Mesenchymal stem cell (in vitro differentiated cells and primary cell): ENCODE data around the gene KRTAP12-1. TPM values are rescaled to one million over a fixed set of nuclear protein-coding genes. Genes with fewer than 3 reads are reported as not detected.

Experiments
- DNase-seq: peaks from one replicate; pipeline ENCODE4 v3.0.0-alpha.2; 2013
- H2AFZ ChIP-seq: one replicate; pipeline ENCODE4 v1.6.1; 2013; ENCODE audit warnings: low read depth, mild to moderate bottlenecking, control low read depth, inconsistent platforms, low read length, moderate library complexity
- H2AK5ac ChIP-seq: 2 replicates; pipeline ENCODE4 v1.6.1; 2013; ENCODE audit warnings: low read length, moderate library complexity, mild to moderate bottlenecking, inconsistent platforms; ENCODE audit not compliant: severe bottlenecking
- H2BK120ac ChIP-seq: one replicate; pipeline ENCODE4 v1.6.1; 2013; ENCODE audit warnings: low read depth, mild to moderate bottlenecking, inconsistent platforms, low read length, moderate library complexity
- H2BK12ac ChIP-seq, 2 experiments: one replicate each; pipeline ENCODE4 v1.6.1; 2013; ENCODE audit warnings: inconsistent platforms in 2 of 2, low read length in 2 of 2, mild to moderate bottlenecking in 2 of 2, moderate library complexity in 2 of 2, control low read depth in 1 of 2
- H2BK15ac ChIP-seq: one replicate; pipeline ENCODE4 v1.6.1; 2013; ENCODE audit warnings: mild to moderate bottlenecking, low read depth, inconsistent platforms; ENCODE audit not compliant: poor library complexity, severe bottlenecking
- H2BK5ac ChIP-seq: 2 replicates; pipeline ENCODE4 v1.6.1; 2013; ENCODE audit warnings: low read depth, mild to moderate bottlenecking, low read length, control low read depth, inconsistent platforms; ENCODE audit not compliant: poor library complexity, severe bottlenecking
- H3K14ac ChIP-seq, 2 experiments: one replicate each; pipeline ENCODE4 v1.6.1; 2013; ENCODE audit warnings: inconsistent platforms in 2 of 2, low read length in 2 of 2, control low read depth in 1 of 2, mild to moderate bottlenecking in 1 of 2, moderate library complexity in 1 of 2
- H3K18ac ChIP-seq, 2 experiments: one replicate each; pipeline ENCODE4 v1.6.1; 2013; ENCODE audit warnings: inconsistent platforms in 2 of 2, low read length in 2 of 2, control low read depth in 1 of 2, low read depth in 1 of 2, mild to moderate bottlenecking in 1 of 2
- H3K23ac ChIP-seq, 2 experiments: one replicate each; pipeline ENCODE4 v1.6.1; 2013; ENCODE audit warnings: inconsistent platforms in 2 of 2, low read length in 2 of 2, mild to moderate bottlenecking in 2 of 2, moderate library complexity in 2 of 2, control low read depth in 1 of 2
- H3K27ac ChIP-seq: 2 replicates; pipeline ENCODE4 v1.5.1; 2013; ENCODE audit warnings: mild to moderate bottlenecking, moderate library complexity, low read length, control low read depth, inconsistent platforms; ENCODE audit not compliant: poor library complexity, severe bottlenecking
- H3K27me3 ChIP-seq, 2 experiments: 2 replicates each; pipeline versions ENCODE4 v1.6.1 to v1.7.0; 2013; ENCODE audit warnings: low read length in 2 of 2, mild to moderate bottlenecking in 2 of 2, moderate library complexity in 2 of 2, control low read depth in 1 of 2, inconsistent platforms in 1 of 2; ENCODE audit not compliant: control insufficient read depth in 1 of 2, insufficient read depth in 1 of 2
- H3K36me3 ChIP-seq, 2 experiments: 2 replicates each; pipeline versions ENCODE4 v1.6.1 to v1.7.0; 2013; ENCODE audit warnings: low read length in 2 of 2, control low read depth in 1 of 2, inconsistent platforms in 1 of 2, low read depth in 1 of 2, mild to moderate bottlenecking in 1 of 2; ENCODE audit not compliant: insufficient read depth in 2 of 2, control insufficient read depth in 1 of 2
- H3K4ac ChIP-seq, 2 experiments: one replicate each; pipeline ENCODE4 v1.6.1; 2013; ENCODE audit warnings: inconsistent platforms in 2 of 2, low read length in 2 of 2, mild to moderate bottlenecking in 2 of 2, moderate library complexity in 2 of 2, control low read depth in 1 of 2, low read depth in 1 of 2
- H3K4me1 ChIP-seq: 2 replicates; pipeline ENCODE4 v1.6.1; 2013; ENCODE audit warnings: low read depth, low read length, control low read depth; ENCODE audit not compliant: control insufficient read depth, insufficient read depth
- H3K4me2 ChIP-seq: 2 replicates; pipeline ENCODE4 v1.6.1; 2013; ENCODE audit warnings: low read length, mild to moderate bottlenecking, inconsistent platforms; ENCODE audit not compliant: poor library complexity, severe bottlenecking
- H3K4me3 ChIP-seq, 2 experiments: 2 replicates each; pipeline versions ENCODE4 v1.5.1 to v1.7.0; 2013; ENCODE audit warnings: low read length in 2 of 2, mild to moderate bottlenecking in 2 of 2, control low read depth in 1 of 2, low read depth in 1 of 2; ENCODE audit not compliant: insufficient read depth in 1 of 2
- H3K79me1 ChIP-seq: replicated peaks from 2 replicates; pipeline ENCODE4 v1.6.1; 2013; ENCODE audit warnings: mild to moderate bottlenecking, control low read depth, low read length, inconsistent platforms; ENCODE audit not compliant: poor library complexity, severe bottlenecking
- H3K9ac ChIP-seq: 2 replicates; pipeline ENCODE4 v1.7.0; 2013; ENCODE audit warnings: mild to moderate bottlenecking, low read length, moderate library complexity
- H3K9me3 ChIP-seq: 2 replicates; pipeline ENCODE4 v1.7.0; 2013; ENCODE audit warnings: mild to moderate bottlenecking, low read length; ENCODE audit not compliant: control insufficient read depth
- H4K8ac ChIP-seq: one replicate; pipeline ENCODE4 v1.6.1; 2013; ENCODE audit warnings: inconsistent platforms, mild to moderate bottlenecking, low read length, moderate library complexity
- H4K91ac ChIP-seq: one replicate; pipeline ENCODE4 v1.6.1; 2013; ENCODE audit warnings: mild to moderate bottlenecking, low read length, inconsistent platforms
- WGBS: methylation state at CpG from one replicate; pipeline ENCODE4 v1.1.7; 2013; ENCODE audit warnings: mixed read lengths; 5-methylcytosine and 5-hydroxymethylcytosine counted together
- small RNA-seq: library from polyadenylated mRNA; stranded (forward); fragments of <200 nt; extraction: miRNeasy Mini kit (QIAGEN cat#:217004); gene quantifications from one replicate; pipeline ENCODE3, GENCODE V24; 2013; ENCODE audit warnings: low read depth

KRTAP12-1 gene

GRCh38 chr21:44636209-44637017 is 45.5 kb downstream of the KRTAP12-1 start:
- Histone ChIP-seq H3K79me1 (no peaks in the 10 kb centered on the region), H3K27me3 (peaks cover 0 to 14% of the 10 kb centered on the region in 2 experiments), H3K36me3 (no peaks in the 10 kb centered on the region), H3K14ac (no peak overlapping the region), H3K4me3 (no peak overlapping the region), H3K27ac (no peak overlapping the region), H3K18ac (no peak overlapping the region), H2AFZ (no peak overlapping the region), H3K9me3 (peaks cover 34% of the 10 kb centered on the region), H3K4me2 (no peak overlapping the region), H2BK5ac (no peak overlapping the region), H2BK12ac (no peak overlapping the region), H4K8ac (no peak overlapping the region), H2AK5ac (no peak overlapping the region), H3K4ac (no peak overlapping the region), H4K91ac (no peak overlapping the region), H3K9ac (no peak overlapping the region), H2BK15ac (no peak overlapping the region), H2BK120ac (no peak overlapping the region), H3K4me1 (no peaks in the 10 kb centered on the region), H3K23ac (no peak overlapping the region)
- WGBS, result 78% methylated on average over 14 of the region's 15 CpGs
- DNase-seq, result no peak

GRCh38 chr21:44632067-44632466 is 49.9 kb downstream of the KRTAP12-1 start:
- H3K4me3 ChIP-seq, result no peak overlapping the region
- no peak overlapping the region for H2AFZ ChIP-seq
- no CpG with 5 or more reads among the region's 1 CpG for WGBS
- H2BK120ac ChIP-seq, result no peak overlapping the region
- H3K18ac ChIP-seq, result no peak overlapping the region
- no peak overlapping the region for H2AK5ac ChIP-seq
- no peaks in the 10 kb centered on the region for H3K4me1 ChIP-seq
- H3K9ac ChIP-seq, result no peak overlapping the region
- H2BK15ac ChIP-seq, result no peak overlapping the region
- peaks cover 28% of the 10 kb centered on the region for H3K9me3 ChIP-seq
- H3K4ac ChIP-seq, result no peak overlapping the region
- no peaks in the 10 kb centered on the region for H3K79me1 ChIP-seq
- H3K4me2 ChIP-seq, result no peak overlapping the region
- H2BK12ac ChIP-seq, result no peak overlapping the region
- no peak overlapping the region for H4K91ac ChIP-seq
- no peak for DNase-seq
- H3K23ac ChIP-seq, result no peak overlapping the region
- H3K14ac ChIP-seq, result no peak overlapping the region
- no peak overlapping the region for H4K8ac ChIP-seq
- no peak overlapping the region for H3K27ac ChIP-seq
- no peaks in the 10 kb centered on the region for H3K36me3 ChIP-seq
- peaks cover 0 to 8% of the 10 kb centered on the region in 2 experiments for H3K27me3 ChIP-seq
- H2BK5ac ChIP-seq, result no peak overlapping the region

Small RNA genes lying within 50 kb of the gene (small RNA-seq; reads per million reads assigned to genes)
- gene KRTAP12-6P, result not detected
